GM12872 (cell line): ENCODE data around the gene EGLN3.

ENCODE experiments used
- CTCF ChIP-seq: IDR thresholded peaks from 3 replicates; pipeline ENCODE4 v1.5.1; 2011; ENCODE audit warnings: low read depth, mild to moderate bottlenecking, low read length, moderate library complexity; ENCODE audit not compliant: insufficient read depth

EGLN3 gene

GRCh38 chr14:33958605-33959226, 7.8 kb upstream of the EGLN3 start:
- no peak for TF ChIP-seq CTCF

- TF ChIP-seq CTCF = no peak
Measured at GRCh38 chr14:33957993-33958392, 7.1 kb upstream of the EGLN3 start.

- TF ChIP-seq CTCF = no peak
Measured at GRCh38 chr14:33957299-33957698, 6.4 kb upstream of the EGLN3 start.

GRCh38 chr14:33956640-33957039, 5.8 kb upstream of the EGLN3 start:
- TF ChIP-seq CTCF = no peak

- no peak for TF ChIP-seq CTCF
Measured at GRCh38 chr14:33954016-33954598, 3.2 kb upstream of the EGLN3 start.

- TF ChIP-seq CTCF = no peak
Measured at GRCh38 chr14:33952541-33952940, 1.7 kb upstream of the EGLN3 start.

- TF ChIP-seq CTCF = no peak
Measured at GRCh38 chr14:33951183-33951840, 438 bp upstream of the EGLN3 start.
